Stimulated activated CD4-positive, alpha-beta T cell treated with anti-CD3 and anti-CD28 coated beads, Interleukin-12 subunit alpha, Interleukin-12 subunit beta, amount 100 ng/mL, for 4 hours (primary cell): ENCODE measurements around the gene FOXF2.

Experiments
- DNase-seq: peaks from one replicate; pipeline ENCODE4 v3.0.0-alpha.2; 2020

The FOXF2 gene

DNA sequence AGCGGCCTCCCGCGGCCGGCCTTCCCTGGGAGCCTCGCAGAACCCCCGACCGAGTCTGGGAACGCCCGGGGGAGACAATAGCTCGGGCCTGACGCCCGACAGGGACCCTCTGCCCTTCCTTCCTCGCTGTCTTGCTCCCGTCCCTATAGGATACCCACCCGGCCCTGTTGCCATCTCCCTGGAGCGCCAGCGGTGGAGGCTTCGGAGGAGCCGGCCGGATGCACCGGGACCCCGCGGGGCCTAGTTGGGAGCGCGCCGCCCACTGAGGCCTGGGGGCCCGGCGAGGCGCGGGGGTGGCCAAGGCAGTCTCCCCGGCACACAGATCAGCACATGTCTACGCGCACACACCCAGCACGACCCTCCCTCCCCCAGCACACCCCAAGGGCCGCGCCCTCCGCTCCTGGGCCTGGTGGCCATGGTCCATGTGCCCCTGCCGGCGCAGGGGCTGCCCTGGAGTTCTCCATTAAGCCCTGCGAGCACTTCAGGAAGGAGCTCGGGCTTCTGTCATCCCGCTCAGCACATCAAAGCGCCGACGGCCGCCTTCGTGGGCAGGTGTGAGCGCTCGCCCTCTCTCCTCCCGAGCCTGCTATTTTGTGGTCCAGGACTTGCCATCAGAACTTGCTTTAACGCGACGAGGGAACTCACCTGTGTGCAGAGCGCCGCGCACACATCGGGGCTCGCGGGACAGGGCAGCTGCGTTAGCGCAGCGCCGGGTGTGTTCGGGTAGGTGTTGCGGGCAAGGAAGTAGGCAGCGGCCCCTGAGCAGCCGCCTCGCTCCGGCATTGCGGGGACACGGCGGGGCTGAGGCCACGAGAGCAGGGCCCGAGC lies 3.7 kb downstream of the FOXF2 start:
- DNase-seq: no peak

DNA sequence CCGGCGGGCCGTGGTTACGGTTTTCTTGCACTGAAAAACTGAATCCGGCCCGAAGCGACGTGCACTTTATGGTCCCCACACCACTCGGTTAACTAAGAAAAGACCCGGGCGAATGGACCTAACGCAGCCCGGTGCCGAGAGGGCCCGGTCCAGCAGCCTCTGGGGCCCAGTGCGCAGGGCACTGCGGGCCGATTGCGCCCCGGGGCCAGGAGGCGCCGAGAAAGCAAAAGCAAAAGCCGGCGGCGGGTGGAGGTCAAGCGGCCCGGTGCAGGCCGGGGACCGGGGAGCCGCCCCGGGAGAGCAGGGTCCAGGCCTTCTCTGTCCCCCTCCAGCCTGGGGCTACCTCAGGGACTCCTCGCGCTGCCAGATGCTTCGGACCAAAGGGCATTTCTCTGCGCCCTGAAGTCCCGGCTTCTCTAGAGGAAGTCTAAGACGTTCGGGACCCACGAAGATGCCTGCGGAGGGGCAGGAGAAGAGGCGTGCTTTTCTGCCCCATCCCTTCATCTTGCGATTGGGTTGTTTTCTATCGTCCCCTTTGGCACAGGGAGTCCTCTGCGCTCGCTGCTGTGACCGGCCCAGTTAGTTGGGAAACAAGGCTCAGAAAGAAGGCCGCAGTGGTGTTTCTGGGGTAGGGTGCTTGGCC lies 4.4 kb downstream of the FOXF2 start:
- no peak for DNase-seq

DNA sequence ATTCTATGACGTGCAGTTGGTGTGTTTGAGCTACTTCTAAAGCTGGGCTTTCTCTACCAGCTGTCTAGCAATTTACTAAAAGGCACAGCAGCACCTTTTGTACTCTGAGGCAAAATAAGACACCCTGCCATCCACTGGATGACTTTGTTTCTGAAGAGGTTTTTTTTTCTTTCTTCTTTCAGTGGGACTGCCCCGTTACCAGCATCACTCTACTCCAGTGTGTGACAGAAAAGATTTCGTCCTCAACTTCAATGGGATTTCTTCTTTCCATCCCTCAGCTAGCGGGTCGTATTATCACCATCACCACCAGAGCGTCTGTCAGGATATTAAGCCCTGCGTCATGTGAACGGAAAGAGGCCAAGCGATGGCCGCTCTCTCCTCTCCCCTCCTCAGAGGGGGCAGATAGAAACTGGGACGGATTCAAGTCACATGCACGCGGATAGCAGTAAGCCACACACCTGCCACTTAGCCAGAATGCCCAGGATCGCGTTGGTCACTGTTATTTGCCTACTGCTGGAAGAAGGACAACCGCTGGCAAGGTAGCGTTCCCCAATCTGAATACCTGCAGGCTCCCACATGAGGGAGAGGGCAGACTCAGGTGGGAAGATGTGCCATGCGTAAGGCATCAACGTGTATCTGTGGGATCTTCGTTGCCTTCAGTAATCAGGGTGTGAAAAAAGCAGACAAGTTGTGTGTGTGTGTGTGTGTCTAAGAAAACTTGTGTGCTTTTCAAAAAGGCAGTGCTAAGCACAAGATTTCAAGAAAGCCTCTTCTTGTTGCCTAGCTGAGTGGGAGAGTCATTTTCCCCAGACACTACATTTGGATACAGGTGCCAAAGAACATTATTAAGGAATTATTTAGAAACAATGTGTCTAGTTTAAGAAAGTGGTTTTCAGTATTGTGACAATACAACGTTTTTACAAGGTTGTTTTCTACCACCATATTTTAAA lies 5.4 kb downstream of the FOXF2 start:
- DNase-seq: no peak

DNA sequence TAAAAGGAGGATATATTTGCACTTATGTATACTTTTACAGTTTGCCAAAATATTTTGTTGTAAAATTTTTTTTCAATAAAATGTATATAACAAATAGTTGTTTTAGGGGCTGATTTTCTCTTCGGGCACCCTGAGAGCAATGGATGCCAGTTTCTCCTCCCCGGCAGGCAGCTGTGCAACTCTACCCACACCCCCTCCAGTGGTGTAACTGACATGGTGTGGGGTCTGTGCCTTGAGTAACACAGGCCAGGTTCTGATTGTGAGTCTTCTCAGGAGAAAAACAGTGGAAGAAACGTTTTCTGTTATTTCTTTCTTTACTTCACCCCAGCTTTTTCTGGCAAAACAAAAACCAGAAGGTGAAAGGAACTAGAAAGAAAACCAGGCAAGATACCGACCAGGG lies 6.1 kb downstream of the FOXF2 start:
- DNase-seq: no peak

DNA sequence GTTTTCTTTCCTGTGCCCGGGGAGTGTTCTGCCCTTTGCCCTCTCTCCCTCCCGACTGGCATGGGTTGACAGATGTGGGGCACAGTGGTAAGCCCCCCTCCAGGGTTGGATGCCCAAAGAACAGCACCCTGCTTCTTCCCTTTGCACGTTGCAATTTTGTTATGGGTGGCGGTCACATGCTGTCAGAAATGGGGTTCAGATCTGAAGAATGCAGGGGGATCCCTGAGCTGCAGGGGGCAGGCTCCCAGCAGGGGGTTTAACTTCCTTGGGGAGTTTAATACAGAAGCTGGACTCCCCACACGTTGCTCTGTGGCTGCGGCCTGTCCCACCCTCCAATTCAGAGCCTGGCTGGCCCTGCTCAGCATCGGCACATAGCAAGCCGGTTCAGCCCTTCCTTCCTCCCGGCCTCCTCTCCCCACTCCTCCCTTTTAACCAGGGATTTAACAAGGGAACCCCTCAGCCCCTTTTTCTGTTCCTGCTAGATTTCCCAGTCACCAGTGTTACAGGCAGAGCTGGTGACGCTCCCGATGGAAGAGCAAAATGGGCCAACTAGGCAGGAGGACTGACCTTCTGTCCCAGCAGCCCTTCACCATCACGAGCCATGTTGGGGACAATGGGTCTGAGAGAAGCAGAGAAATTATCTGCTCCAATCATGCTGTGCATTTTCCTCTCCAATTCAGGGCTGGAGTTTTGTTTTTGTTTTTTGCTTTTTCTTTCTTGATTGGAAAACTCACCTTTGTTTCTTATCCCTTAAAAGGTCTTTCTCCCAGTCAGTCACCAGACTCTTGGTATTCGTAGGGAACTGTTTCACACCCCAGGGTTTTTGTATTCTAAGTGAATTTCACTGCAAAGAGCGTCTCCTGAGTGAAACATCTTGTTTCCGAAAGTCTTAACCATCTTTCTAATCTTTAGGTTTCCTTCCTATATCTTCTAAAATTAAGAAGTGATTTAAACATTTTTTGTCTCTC lies 6.8 kb downstream of the FOXF2 start:
- DNase-seq: no peak

DNA sequence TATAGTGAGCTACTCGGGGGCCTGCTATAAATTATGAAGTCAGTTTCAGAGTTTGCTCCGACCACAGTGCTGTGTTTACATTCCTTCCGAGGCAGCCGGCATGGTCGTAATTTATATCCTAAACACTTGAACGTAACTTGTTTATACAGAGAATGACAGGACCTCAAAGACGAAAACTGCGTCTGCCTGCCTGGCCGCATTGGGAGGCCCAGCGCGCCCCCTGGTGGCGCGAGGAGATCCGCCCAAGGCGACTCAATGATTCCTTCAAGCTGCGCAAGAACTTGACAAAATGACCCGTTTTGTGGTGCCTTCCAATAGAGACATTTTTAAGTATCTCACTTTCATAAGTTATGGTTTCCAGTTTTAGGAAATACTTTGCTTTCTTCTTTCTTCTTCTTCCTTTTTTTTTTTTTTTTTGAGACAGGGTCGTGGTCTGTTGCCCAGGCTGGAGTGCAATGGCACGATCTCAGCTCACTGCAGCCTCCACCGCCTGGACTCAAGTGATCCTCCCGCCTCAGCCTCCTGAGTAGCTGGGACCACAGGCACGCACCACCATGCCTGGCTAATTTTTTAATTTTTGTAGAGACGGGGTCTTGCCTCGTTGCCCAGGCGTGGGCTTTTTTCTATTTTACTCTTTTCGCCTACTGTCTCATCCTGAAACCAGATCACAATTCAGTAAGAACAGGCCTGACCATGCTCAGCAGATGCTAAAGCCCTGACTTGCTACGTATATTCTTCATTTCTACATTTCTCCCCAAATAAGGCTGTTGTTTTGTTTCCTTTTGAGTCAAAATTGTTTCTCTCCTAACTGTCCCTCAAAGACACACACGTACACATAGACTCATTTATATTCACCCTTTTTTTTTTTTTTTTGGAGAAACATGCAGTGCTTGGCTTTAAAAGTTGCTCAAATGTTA lies 7.8 kb downstream of the FOXF2 start:
- DNase-seq: peak; percentile 73

DNA sequence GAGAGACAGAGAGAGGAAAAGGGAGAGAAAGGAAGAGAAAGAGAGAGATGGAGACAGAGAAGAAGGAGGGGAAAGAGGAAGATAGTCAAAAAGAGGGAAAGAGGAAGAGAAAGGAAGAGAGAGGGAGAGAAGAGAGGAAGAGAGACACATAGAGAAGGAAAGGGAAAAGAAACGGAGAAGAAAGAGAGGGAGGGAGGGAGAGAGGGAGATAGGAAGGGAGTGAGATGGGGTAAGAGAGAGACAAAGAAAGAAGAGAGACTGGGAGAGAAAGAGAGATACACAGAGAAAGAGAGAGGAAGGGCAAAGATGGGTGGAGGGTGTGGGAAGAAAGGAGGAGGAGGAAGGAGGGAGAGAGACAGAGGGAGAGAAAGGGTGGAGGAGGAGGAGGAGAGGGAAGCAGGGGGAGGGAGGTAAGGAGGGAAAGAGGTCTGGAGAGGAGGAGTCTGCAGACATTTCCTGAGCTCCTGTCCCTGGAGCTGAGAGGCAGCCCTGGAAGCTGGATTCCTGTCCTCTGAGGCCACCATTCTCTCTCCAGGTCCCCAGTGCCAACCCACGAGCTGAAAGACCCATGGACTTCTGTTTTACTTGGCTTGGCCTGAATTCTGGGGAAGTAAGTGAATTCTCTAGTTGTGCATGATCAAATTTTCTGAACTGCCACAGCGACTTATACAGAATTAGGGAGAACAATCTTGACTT lies 9.9 kb downstream of the FOXF2 start:
- no peak for DNase-seq

DNA sequence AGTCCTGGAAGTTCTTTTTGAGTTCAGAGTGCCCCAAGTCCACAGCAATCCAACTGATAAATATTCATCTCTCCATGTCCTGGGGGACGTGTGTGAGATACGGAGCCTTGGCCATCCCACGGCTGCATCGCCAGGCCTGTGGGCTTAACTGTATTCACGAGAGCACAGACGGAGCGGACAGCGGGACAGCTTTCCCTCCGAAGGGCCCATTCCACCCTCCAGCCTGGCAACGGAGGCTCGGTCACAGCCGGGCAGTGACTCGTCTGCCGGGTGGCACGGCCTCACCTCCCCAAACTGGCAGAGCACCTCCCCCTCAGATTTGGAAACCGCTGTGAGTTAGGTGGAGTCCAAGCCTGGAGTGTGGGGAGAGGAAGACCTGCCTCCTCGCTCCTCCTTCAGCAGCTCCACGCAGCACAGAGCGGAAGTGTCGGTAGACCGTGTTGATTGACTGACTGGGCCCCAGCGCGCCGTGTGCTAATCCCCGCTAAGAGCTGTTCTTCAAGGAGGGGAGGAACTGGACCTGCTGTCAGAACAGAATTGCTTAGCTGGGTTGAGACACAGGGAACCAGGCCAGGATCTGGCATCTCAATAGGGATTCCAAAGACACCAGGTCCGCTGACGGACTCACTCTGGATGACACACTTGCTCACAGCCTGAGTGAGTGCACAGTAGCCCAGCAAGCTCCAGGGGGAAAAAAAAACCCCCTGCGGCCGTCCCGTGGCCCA lies 10.9 kb downstream of the FOXF2 start:
- DNase-seq: no peak

DNA sequence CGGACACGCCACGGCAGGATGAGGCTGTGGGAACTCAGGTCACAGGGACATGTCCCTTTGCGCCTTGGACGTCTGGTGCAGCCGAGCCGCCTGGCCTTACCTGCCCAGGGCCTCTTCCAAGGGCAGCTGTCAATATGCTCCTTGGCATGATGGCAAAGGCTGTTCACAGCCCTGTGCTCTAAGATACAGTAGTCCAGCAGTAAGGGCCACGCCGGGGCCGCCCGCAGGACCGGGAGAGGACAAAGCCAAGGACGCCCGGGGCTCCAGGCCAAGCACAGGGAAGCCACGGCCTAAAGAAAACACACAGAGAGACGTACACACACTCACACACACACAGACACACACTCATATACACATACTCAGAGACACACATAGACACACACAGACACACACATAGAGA lies 13.0 kb downstream of the FOXF2 start:
- DNase-seq: no peak

DNA sequence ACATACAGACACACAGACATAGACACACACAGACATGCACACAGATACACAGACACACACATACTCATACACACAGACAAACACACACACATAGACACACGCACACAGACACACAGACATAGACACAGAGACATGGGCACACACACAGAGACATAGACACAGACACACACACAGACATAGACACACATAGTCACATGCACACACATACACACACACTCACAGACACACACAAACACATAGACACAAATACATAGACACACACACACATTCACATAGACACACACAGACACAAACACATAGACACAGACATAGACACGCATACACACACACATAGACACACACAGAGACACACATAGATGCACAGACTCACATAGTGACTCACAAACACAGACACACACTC lies 13.5 kb downstream of the FOXF2 start:
- no peak for DNase-seq

DNA sequence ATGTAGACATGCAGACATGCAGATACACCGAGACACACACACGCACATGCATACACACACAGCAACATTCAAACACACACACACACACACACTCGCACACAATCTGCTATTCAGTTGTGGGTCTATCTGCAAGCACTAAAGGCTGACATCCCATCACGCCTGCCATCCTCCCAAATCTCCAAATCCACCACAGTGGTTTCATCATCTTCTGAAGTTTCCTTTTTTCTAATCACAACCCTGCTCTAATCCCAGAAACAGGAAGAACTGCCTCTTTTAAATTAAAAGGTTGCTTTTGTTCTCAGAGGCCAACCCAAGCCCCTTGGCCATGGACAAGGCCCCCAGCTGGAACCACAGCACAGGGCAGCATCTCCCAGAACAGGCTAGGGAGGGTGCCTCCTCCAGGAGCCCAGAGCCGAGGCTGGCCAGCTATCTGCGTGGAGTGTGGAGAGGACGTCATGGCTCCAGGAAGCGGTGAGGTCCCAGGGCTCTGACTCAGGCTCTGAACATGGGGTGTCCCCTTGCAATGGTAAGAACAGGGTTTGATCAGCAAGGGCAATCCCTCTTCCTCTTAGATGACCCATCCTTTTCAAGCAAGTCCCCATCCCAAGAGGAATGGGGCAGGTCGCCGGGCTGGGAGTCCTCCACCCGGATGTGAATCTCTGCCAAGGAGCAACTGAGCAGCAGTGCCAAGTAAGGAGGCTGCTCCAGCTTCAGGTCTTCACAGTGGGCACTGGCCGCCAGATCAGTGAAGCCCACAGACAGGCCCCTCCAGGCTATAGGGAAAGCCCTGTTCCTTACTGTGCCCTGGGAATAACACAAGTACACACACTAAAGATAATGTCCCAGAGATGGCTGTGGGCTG lies 14.7 kb downstream of the FOXF2 start:
- no peak for DNase-seq

DNA sequence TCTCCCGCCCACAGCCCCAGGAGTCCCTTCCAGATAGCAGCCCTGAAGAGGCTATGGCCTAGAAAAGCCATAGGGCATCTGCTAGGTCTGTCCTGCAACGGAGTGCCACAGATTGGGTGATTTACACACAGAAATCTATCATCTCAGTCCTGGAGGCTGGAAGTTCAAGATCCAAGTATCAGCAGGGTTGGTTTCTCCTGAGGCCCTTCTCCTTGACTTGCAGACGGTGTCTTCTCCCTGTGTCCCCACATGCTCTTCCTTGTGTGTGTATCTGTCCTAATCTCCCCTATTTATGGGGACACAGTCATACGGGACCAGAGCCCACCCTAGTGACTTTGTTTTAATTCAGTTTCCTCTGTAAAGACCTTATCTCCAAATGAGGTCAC lies 15.3 kb downstream of the FOXF2 start:
- DNase-seq: no peak

DNA sequence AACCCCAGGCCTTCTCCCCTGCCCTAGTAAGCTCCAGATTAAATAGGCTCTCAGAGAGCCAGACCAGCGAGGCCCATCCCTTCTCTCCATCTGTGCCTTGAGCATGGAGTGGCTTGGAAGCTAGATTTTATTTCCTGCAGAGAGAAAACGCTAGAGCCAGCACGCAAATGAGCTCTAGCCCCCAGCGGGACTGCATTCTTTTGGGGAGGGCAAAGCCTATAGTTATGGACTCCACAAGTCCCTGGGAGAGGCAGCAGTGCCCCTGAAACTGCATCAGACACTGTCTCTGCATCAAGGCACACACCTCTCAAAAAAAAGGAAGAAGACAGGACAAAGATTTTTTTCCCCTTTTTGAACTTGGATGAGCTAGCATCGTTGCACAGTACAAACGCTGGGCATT lies 15.8 kb downstream of the FOXF2 start:
- DNase-seq: no peak

DNA sequence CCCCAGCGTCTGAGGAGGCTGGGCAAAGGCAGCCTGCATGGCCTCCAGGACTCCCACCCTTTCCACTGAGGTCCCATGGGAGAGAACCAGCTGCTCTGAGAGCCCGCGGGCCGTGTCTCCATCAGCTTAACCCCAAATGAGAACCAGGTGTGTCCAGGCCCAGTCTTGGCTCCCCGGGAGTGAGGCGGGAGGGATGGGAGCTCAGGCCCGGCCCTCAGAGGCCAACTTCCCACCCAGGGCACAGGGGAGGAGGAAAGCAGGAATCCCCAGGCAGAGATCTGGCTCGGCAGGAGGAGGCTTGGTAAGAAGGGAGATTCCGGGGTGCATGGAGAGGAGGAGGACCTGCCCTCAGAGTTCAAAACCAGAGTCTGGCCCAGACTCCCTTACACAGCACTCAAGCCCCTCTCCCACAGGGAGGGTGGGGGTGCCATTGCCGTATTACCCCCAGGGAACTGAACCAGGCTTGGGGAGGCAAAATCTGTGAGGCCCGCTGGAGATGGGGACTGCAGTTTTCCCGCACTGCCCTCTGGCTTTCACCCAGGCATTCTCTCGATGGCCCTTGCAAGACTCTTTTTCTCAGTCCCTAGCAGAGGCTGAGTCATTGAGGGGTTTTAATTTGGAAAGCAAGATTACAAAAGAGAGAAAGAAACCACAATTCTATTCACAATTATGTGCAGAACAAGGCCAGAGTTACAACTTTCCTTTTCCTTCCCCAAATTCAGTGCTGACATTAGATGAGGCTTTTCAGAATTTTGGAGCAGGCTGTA lies 17.1 kb downstream of the FOXF2 start:
- no peak for DNase-seq

DNA sequence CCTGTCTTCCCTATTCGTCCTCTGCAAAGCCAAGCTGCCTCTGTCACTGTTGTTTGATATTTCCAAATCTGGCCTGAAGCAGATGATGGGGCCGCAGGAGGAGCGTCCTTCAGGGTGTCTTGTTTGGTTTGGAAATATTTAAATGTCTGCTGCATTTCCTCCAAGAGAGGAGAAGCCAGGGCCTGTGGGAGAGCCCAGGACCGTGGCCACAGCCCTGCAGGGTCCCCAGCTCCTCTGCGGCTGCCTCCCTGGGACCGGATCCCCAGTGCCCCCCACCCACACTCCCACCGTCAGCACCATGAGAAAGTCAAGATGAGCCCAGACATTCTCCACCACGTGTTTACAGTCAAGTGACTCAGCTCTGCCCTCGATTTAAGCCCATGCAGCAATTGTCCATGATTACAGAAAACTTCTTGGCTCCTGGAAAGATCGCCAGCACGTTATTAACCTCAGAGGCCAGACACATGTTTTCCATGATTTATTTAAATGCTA lies 18.2 kb downstream of the FOXF2 start:
- no peak for DNase-seq

DNA sequence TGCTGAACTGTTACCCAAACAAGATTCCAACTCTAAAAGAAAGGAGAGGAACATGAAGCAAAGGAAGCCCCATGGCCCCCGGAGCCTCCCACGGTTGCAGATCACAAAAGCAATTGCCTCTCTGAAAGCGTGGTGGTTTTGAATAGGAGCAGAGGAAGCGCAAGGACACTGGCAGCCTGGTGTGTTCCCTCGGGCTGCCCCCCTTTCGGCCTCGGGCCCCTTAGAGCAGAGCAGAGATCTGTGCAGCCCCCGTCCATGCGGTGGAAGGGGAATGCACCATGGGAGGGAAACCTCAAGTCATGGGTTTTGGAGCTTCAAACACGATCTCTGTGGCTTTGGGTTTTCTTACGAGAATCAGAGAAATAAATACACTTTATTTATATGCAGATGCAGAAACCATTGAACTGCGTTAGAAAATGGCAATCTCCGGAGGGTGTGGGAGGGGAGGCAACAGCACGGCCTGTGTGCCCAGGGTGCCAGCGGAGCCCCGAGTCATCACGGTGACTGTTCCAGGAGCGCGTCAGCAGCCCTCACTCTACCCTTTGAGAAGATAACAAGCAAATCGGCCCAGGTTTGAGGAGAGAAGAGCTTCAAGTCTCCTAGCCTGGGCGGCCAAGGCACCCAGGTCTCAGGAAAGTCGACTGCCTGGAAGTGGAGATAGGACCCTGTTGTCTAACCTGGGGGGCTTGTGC lies 20.5 kb downstream of the FOXF2 start:
- no peak for DNase-seq

DNA sequence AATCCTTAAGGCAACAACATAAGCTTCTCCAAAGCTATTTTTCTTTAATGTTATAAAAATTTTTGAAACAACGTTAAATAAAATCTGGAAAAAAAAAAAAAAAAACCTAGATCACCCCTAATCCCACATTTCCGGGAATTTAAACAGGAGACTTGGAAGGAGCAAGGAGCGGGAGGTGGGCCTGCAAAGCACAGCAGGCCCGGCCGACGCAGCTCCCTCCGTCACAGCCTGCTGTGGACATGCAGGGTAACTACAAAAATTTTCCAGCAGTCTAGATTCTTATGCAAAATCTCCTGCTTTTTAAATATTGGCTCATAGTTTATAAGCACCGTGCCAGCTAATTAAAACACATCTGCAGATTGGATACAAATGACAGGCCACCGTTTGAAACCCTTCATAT lies 23.5 kb downstream of the FOXF2 start:
- DNase-seq: no peak
